ENCODE results near the gene INHBC.
"Not testable (repeated sequence)": the region's sequence is repeated elsewhere in the genome, so short reads cannot be mapped to it uniquely, and the experiment has no call there.

Gene INHBC, protein sequence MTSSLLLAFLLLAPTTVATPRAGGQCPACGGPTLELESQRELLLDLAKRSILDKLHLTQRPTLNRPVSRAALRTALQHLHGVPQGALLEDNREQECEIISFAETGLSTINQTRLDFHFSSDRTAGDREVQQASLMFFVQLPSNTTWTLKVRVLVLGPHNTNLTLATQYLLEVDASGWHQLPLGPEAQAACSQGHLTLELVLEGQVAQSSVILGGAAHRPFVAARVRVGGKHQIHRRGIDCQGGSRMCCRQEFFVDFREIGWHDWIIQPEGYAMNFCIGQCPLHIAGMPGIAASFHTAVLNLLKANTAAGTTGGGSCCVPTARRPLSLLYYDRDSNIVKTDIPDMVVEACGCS

GRCh38 chr12:57434517-57435223, at the start of gene INHBC:
INHBC (plus strand) TSS chr12:57434784; CDS start chr12:57434887, 103 bp downstream.
- DNase-seq, result no peak

GRCh38 chr12:57385586-57385985, 49.0 kb upstream of the INHBC start:
- DNase-seq, result no peak

DNA sequence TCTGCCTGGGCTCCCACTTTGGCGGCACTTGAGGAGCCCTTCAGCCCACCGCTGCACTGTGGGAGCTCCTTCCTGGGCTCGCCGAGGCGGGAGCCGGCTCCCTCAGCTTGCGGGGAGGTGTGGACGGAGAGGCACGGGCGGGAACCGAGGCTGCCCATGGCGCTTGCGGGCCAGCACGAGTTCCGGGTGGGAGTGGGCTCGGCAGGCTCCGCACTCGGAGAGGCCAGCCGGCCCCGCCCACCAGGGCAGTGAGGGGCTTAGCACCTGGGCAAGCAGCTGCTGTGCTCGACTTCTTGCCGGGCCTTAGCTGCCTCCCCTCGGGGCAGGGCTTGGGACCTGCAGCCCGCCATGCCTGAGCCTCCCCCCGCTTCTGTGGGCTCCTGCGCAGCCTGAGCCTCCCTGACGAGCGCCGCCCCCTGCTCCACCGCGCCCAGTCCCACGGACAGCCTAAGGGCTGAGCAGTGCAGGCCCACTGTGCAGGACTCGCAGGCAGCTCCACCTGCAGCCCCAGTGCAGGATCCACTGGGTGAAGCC, 48.3 kb upstream of the INHBC start:
- no peak for DNase-seq

DNA sequence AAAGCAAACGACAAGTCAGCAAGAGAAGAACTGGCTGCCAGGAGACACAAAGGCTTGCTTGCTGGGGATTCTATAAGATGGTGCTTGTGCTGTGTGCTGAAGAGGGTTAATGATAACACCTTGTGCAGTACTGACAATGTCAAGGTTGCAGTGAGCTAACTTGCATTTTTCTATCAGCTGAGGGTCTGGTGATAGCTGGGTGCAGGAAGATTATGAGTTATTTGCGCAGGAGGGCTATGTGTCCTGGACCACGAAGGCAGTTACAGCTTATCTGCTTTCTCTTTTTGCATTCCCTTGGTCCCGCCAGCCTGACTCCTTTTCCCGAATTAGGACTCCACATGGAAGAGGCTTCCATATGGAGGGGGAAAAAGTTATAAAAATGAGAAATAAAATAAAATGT, 46.2 kb upstream of the INHBC start:
- DNase-seq, result no peak

GRCh38 chr12:57389033-57389432, 45.6 kb upstream of the INHBC start:
- peak; percentile 36 for DNase-seq

DNA sequence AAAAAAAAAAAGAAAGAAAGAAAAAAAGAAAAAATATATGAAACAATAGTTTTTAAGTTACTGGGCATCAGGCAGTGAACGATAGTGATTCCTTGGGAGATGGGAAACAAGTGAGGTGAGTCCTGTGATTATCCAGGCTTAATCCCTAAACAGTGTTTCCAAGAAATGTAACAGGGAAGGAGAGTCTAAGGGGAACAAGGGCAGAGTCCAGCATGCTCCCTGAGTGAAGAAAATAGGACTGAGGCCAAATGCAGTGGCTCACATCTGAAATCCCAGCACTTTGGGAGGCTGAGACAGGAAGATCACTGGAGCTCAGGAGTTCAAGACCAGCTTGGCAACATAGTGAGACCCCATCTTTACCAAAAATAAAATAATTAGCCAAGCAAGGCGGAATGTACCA, 44.4 kb upstream of the INHBC start:
- no peak for DNase-seq

GRCh38 chr12:57395121-57395520, 39.5 kb upstream of the INHBC start:
- no peak for DNase-seq

DNA sequence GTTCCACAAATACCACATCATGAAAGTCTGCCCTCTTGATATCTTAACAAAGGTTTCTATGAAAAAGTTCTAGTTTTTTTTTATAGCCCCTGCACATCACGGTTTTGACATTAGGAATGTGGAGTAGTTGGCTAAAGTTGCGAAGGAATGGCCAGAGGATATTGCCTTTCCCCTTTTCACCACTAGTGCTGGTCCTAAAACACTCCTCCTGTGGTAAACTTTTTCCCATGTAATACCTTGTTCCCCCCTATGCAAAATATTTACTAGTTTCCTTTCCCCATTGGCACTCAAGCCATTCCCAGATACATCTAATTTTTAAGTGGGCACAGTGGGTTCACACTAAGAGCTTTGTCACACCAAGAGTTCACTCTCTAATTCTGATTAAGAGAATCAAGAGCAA, 37.1 kb upstream of the INHBC start:
- DNase-seq, result no peak

DNA sequence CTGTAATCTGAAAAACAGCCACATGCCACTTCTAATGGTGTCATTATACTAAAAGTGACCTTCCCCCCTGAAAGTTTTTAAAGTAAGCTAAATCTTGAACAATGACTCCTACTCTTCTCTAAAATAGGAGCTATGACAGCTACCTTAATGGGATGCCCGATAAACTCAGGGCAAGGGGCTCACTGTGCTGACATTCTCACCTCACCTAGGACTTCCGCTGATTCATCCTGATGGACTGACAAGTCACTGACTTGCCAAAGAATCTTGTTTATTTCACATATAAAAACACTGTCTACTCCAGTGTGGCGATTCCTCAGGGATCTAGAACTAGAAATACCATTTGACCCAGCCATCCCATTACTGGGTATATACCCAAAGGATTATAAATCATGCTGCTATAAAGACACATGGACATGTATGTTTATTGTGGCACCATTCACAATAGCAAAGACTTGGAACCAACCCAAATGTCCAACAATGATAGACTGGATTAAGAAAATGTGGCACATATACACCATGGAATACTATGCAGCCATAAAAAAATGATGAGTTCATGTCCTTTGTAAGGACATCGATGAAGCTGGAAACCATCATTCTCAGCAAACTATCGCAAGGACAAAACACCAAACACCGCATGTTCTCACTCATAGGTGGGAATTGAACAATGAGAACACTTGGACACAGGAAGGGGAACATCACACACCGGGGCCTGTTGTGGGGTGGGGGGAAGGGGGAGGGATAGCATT, 34.7 kb upstream of the INHBC start:
- not testable (repeated sequence) for DNase-seq

- no peak for DNase-seq
These were observed 33.4 kb upstream of the INHBC start for GRCh38 chr12:57401165-57401564.

GRCh38 chr12:57402156-57402555, 32.4 kb upstream of the INHBC start:
- not testable (repeated sequence) for DNase-seq

DNA sequence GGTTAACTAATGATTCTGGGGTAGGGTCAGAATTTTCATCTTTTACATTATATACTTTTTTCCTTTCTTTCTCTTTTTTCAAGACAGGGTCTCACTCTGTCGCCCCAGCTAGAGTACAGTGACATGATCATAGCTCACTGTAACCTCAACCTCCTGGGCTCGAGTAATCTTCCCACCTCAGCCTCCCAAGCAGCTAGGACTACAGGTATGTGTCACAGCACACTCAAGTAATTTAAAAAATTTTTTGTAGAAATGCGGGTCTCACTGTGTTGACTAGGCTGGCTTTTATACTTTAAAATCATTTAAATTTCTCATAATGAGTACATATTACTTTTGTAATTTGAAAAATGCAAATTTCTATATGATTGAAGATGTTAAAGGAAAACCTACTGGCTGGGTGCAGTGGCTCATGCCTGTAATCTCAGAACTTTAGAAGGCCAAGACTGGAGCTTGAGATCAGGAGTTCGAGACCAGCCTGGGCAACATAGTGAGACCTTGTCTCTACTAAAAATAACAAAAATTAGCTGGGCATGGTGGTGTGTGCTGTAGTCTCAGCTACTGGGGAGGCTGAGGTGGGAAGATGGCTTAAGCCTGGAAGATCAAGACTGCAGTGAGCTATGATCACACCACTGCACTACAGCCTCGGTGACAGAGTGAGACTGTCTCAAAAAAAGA, 29.5 kb upstream of the INHBC start:
- DNase-seq, result no peak

- DNase-seq, result no peak
These were observed 24.1 kb upstream of the INHBC start for GRCh38 chr12:57410534-57410933.

DNA sequence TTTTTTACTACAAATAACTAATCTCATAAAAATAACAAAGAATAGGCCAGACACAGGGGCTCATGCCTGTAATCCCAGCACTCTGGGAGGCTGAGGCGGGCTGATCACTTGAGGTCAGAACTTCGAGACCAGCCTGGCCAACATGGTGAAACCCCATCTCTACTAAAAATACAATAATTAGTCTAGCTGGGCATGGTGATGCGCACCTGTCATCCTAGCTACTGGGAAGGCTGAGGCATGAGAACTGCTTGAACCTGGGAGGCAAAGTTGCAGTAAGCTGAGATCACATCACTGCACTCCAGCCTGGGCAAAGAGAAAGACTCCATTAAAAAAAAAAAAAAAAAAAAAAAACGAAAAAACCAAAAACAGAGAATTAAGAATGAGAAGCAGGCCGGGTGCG, 20.4 kb upstream of the INHBC start:
- not testable (repeated sequence) for DNase-seq

GRCh38 chr12:57415088-57415487, 19.5 kb upstream of the INHBC start:
- DNase-seq, result no peak

DNA sequence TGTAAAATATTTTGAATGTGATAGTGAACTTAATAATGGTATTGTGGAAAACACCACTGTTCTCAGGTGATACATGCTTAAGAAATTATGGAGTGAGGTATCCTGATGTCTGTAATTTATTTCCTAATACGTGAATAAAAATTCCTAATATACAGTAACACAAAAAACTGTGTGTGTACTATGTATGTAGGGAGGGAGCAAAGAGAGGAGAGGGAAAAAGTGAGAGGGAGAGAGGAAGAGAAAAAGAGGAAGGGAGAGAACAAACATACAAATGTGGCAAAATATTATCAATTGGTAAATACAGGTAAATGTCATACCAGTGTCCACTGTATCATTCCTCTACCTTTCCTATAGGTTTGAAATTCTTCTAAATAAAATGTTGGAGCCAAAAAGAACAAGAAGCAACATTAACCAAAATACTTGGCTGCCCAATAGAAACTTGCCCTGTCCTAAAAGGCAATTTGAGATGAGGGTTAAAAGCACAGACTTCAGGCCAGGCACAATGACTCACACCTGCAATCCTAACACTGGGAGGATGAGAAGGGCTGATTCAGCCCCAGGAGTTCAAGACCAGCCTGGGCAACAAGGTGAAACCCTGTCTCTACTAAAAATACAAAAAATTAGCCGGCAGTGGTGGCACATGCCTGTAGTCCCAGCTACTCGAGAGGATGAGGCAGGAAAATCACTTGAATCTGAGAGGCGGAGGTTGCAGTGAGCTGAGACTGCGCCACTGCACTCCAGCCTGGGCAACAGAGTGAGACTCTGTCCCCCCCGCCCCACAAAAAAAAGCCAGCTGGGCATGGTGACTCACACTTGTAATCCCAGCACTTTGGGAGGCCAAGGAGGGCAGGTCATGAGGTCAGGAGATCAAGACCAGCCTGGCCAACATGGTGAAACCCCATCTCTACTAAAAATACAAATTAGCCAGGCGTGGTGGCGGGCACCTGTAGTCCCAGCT, 18.3 kb upstream of the INHBC start:
- no peak for DNase-seq

- no peak for DNase-seq
These were observed 16.3 kb upstream of the INHBC start for GRCh38 chr12:57418255-57418654.

- DNase-seq, result no peak
These were observed 15.1 kb upstream of the INHBC start for GRCh38 chr12:57419495-57419894.

DNA sequence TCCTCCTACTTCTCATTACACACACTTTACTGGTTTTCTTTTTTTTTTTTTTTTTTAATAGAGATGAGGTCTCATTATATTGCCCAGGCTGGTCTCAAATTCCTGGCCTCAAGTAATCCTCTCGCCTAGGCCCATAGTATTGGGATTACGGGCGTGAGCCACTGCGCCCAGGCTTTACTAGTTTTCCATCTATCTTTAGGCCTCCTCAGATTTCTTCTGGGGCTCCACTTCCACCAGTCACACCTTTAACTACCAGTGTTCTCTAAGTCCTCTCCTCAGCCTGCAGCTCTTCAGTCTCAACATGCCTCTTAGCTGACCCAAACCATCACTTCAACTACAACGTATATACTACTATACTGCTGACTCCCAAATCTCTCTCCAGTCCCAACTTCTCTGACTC, 14.1 kb upstream of the INHBC start:
- no peak for DNase-seq

GRCh38 chr12:57426948-57427347, 7.6 kb upstream of the INHBC start:
- not testable (repeated sequence) for DNase-seq

DNA sequence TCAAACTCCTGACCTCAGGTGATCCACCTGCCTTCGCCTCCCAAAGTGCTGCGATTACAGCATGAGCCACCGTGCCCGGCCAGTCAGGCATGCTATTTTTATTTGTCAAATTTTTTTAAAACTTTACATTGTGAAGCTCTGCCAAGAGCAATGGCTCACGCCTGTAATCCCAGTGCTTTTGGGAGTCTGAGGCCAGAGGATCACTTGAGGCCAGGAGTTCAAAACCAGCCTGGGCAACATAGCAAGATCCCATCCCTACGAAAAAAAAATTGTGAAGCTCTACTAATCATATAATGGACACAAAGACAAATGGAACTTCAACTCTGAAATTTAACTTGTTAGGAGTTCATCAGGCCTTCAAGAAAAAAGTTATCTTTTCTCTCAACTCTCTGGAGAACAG, 5.6 kb upstream of the INHBC start:
- DNase-seq, result no peak

Data from 8988T (cell line).